Measurements from ENCODE around the gene KCNMA1. TPM values are rescaled to one million over a fixed set of nuclear protein-coding genes. Genes with fewer than 3 reads are reported as not detected.

Gene KCNMA1
- total RNA-seq, 4 donors from 2014 or later, result 66.8 to 96.5 (median 78.9) TPM

DNA sequence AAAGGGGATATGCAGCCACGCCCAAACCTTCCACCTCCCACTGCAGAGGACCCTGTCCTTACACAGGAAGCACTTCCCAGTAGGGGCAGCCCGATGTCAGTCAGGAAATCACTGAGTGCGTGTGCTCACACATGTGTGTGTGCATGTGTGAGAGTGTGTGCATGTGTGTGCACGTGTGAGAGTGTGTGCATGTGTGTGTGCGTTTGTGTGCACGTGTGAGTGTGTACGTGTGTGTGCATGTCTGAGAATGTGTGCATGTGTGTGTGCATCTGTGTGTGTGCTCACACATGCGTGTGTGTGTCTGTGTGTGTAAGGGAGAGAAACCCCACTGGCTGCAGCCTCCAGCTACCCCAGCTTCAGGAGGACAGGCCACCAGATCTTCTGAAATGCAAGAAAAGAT lies 229.3 kb downstream of the KCNMA1 start:
- Histone ChIP-seq H3K27me3 (no peaks in the 10 kb centered on the region), H3K9me3 (no peaks in the 10 kb centered on the region), H3K27ac (no peak overlapping the region), H3K4me1 (peaks cover 62% of the 10 kb centered on the region in 2 donors), H3K36me3 (no peaks in the 10 kb centered on the region), H3K4me3 (no peak overlapping the region)
- DNase-seq, result no peak
- TF ChIP-seq, protein P1, sequence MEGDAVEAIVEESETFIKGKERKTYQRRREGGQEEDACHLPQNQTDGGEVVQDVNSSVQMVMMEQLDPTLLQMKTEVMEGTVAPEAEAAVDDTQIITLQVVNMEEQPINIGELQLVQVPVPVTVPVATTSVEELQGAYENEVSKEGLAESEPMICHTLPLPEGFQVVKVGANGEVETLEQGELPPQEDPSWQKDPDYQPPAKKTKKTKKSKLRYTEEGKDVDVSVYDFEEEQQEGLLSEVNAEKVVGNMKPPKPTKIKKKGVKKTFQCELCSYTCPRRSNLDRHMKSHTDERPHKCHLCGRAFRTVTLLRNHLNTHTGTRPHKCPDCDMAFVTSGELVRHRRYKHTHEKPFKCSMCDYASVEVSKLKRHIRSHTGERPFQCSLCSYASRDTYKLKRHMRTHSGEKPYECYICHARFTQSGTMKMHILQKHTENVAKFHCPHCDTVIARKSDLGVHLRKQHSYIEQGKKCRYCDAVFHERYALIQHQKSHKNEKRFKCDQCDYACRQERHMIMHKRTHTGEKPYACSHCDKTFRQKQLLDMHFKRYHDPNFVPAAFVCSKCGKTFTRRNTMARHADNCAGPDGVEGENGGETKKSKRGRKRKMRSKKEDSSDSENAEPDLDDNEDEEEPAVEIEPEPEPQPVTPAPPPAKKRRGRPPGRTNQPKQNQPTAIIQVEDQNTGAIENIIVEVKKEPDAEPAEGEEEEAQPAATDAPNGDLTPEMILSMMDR (IDR thresholded peaks at IDR 0.05 in 4 of 5, conservative IDR thresholded peaks at IDR 0.05 in 1 of 5), result no peak
- TF ChIP-seq POLR2A (IDR thresholded peaks at IDR 0.05), result no peak
- intact Hi-C loops (cut with DNase I; ENCODE audit: low total_unique reads), result no loop called here
- in situ Hi-C loops (cut with MboI; ENCODE audit: low sequenced_read_pairs in 4 of 4), result no loop called here
- no peak for ATAC-seq

DNA sequence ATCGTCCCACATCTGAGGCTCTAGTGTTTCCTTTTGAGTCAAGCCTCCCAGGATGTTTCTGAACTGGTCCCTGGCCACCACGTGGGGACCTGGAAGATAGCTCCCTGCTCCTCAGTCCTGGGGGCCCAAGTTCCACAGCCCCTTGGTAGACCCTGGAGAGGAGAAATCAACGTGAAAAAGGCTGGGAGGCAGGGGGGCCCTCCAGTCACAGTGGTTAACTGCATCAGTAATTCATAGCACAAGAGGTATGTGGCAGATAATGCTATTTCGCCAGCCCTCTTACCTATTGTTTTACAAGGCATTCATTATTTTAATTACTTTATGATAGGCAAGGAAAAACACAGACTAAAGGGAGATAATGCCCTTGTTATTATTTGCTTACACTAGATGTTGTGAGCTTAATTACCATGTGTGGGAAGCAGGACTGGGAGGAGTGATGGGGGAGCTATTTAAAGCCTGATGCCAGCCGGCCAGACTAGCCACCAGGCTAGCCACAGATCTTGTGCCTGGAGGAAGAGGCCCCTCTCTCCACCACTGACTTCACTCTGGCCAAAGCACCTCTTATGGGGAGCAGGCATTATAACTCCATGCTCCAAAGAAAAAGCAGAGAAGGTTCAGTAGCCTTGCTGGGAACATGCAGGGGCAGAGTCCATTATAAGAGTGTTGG lies 230.7 kb downstream of the KCNMA1 start:
- no peaks in the 10 kb centered on the region for H3K36me3 ChIP-seq
- no peak for TF ChIP-seq POLR2A (IDR thresholded peaks at IDR 0.05)
- TF ChIP-seq, protein P1 (IDR thresholded peaks at IDR 0.05 in 4 of 5, conservative IDR thresholded peaks at IDR 0.05 in 1 of 5), result no peak
- H3K27ac ChIP-seq, result peak overlapping the region; percentile 47 to 72 (median 64)
- H3K4me1 ChIP-seq, result peaks cover 54 to 56% of the 10 kb centered on the region in 2 donors
- H3K27me3 ChIP-seq, result no peaks in the 10 kb centered on the region
- H3K4me3 ChIP-seq, result no peak overlapping the region
- no peaks in the 10 kb centered on the region for H3K9me3 ChIP-seq
- ATAC-seq (peak; percentile 18 to 27), DNase-seq (no peak)
- intact Hi-C loops (cut with DNase I; ENCODE audit: low total_unique reads), result no loop called here
- in situ Hi-C loops (cut with MboI; ENCODE audit: low sequenced_read_pairs in 4 of 4), result no loop called here

DNA sequence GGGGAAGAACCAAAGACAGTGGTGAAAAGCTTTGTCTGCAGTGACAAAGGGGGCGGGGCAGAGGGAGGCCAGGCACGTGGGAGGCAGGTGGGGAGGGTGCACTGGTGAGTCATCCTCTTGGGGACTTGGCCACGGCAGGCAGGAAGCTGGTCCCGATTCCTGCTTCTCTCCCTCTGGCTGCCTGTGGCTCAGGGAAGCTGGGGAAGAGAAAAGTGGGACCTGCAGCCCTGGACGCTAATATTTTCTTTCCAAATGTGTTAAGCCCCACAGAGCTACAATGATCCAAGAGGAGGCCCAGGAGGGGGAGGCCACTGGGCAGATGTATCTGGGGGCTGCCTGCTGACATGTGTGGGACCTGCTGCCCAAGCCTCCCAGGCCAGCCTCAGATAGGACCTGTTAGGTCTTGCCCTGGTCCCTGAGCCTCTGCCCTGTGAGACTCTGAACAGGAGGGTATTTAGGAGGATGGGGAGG lies 231.8 kb downstream of the KCNMA1 start:
- peak in 1 of 2 donors; percentile 25 for TF ChIP-seq POLR2A (IDR thresholded peaks at IDR 0.05)
- TF ChIP-seq, protein P1 (IDR thresholded peaks at IDR 0.05 in 4 of 5, conservative IDR thresholded peaks at IDR 0.05 in 1 of 5), result no peak
- Histone ChIP-seq H3K27ac (peak overlapping the region; percentile 47 to 72 (median 64)), H3K36me3 (no peaks in the 10 kb centered on the region), H3K4me3 (no peak overlapping the region), H3K9me3 (no peaks in the 10 kb centered on the region), H3K27me3 (no peaks in the 10 kb centered on the region), H3K4me1 (peaks cover 43 to 47% of the 10 kb centered on the region in 2 donors)
- in situ Hi-C loops (cut with MboI; ENCODE audit: low sequenced_read_pairs in 4 of 4) (no loop called here), intact Hi-C loops (cut with DNase I; ENCODE audit: low total_unique reads) (no loop called here)
- DNase-seq (peak; percentile 80 to 91), ATAC-seq (peak; percentile 84 to 90)

DNA sequence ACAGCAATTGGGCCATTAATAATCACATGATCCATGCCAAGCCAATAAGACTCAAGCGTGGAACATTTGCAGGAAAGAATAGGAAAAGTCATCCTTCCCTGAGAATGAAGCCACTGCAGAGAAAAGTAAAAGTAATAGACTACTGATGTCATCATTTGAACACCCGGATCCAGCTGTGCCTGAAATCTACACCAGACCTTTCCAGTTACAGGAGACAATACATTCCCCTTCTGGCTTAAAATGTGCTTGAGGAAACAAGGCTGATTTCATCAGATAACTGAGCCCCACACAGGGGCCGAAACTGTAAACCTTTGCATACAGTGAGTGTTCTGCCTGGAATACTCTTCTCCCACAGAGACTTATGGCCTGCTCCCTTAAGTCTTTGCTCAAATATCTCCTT lies 232.8 kb downstream of the KCNMA1 start:
- Histone ChIP-seq H3K36me3 (no peaks in the 10 kb centered on the region), H3K27me3 (no peaks in the 10 kb centered on the region), H3K4me1 (peaks cover 41 to 43% of the 10 kb centered on the region in 2 donors), H3K27ac (peak overlapping the region in 3 of 4 donors; percentile 57 to 72 (median 72)), H3K4me3 (no peak overlapping the region), H3K9me3 (no peaks in the 10 kb centered on the region)
- no peak for ATAC-seq
- no peak for DNase-seq
- TF ChIP-seq, protein P1 (IDR thresholded peaks at IDR 0.05 in 4 of 5, conservative IDR thresholded peaks at IDR 0.05 in 1 of 5), result no peak
- no peak for TF ChIP-seq POLR2A (IDR thresholded peaks at IDR 0.05)
- in situ Hi-C loops (cut with MboI; ENCODE audit: low sequenced_read_pairs in 4 of 4) (loop anchor here in 1 of 4 donors (5.0 kb wide), 1 partner anchor 237 kb away; no protein-coding TSS in a partner anchor), intact Hi-C loops (cut with DNase I; ENCODE audit: low total_unique reads) (no loop called here)
